Measurements from ENCODE around the gene CEP164.

The CEP164 gene

GRCh38 chr11:117459979-117460300 is 132.3 kb downstream of the CEP164 start:
- no peak for DNase-seq (ENCODE audit: low read depth in 2 of 2)

GRCh38 chr11:117461396-117462182 is 133.9 kb downstream of the CEP164 start:
- DNase-seq (ENCODE audit: low read depth in 2 of 2), result no peak

DNA sequence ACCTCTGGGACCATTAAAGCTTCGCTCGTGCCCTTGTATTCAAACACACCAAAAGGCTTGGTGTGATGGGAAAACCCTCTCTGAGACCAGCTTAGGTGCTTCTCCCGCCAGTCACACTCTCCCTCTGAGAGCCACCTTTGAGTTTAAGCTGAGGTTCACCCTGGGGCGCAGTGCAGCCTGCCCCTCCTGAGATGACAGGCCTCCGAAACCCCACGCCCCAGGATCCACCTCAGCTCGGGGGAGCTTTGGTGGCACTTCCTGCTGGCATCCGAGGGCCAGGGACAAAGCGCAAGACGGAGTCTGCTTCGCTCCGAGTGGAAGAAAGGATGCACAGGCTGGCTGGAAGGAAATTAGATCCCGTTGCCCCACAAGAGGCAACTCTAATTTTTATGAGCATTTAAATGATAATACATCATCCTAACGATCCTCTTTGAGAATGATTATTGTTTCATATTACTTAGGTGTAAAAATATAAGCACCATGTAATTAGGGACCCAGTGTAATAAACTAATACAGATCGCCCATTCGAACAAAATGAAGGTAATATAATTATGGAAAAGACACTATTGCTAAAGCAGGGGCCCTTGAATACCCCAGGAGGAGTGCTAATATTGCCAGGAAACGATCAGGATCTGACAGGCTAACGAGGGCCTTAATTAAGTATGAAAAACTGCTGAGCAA is 134.7 kb downstream of the CEP164 start:
- DNase-seq (ENCODE audit: low read depth in 2 of 2), result no peak

DNA sequence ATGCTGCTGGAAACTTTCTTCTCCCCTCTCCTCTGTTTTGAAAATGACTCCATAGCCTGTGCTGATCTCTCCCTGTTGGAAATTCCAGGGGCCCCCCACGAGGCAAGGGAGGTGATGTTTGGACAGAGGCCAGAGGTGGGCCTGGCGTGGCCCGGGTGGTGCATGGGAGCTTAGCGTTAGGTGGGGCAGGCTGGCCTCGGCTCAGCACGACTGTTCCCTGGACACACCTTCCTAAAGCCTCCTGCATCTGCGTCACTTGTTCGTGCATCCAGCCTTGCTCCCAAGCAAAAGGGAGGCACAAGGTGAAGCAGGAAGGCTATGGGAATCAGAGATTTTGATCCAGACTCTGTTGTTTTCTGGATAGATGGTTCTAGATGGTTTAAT is 135.2 kb downstream of the CEP164 start:
- no peak for DNase-seq (ENCODE audit: low read depth in 2 of 2)
